ENCODE measurements around the gene RECQL.
"Not testable (repeated sequence)": the region's sequence is repeated elsewhere in the genome, so short reads cannot be mapped to it uniquely, and the experiment has no call there.

The RECQL gene

DNA sequence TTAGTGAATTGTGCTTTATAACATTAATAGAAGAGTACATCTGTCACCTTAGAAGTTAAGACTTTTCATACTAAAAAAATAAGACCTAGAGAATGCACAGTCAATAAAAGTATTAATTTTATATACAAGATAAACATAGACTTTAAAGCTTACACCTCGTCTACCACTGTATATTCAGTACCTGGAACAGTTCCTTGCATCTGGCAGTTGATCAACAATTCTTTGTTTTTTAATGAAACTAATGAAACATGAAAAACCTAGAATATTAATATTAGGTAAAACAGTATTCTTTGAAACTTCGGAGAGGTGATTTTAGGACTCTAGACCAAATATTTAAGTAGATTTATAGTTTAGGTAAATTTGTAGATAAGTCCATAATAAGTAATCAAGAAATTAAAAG, 4.5 kb upstream of the RECQL start:
- in situ Hi-C loops (cut with HindIII; ENCODE audit: low sequenced_read_pairs) = no loop called here

DNA sequence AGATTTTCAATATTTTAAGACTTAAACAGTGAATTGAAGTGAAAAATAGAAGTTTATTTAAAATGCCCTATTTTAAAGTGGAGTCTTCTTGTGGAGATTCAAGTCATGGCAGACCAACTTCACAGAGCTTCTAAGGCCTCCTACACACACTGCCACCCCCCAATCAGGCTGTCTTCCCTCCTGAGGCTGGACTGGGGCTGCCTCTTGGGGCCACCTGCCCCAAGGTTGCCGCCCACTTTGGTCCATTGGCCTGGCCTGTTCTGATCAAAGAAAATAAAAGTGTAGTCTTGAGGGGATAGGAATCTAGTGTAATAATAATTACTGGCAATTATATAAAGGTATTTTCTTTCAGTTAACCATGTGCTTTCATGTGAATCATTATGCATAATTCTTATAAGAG, 1.4 kb upstream of the RECQL start:
- in situ Hi-C loops (cut with HindIII; ENCODE audit: low sequenced_read_pairs) = no loop called here

DNA sequence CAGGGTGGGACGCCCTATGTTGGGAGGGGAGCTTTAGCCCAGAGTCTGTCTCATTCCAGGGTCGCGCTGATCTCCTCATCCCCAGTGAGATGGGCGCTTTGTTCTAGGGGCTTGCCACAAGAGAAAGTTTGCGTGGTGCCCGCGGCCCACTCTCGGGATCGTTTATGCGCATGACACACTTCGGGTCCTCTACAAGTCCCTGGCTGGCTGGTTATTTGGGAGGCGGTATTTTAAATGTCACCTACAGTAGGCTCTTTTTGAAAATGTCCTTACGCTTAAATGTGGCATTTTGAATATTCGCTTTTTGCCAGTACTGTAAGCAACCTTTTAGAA, 695 bp upstream of the RECQL start:
- in situ Hi-C loops (cut with HindIII; ENCODE audit: low sequenced_read_pairs) = no loop called here

DNA sequence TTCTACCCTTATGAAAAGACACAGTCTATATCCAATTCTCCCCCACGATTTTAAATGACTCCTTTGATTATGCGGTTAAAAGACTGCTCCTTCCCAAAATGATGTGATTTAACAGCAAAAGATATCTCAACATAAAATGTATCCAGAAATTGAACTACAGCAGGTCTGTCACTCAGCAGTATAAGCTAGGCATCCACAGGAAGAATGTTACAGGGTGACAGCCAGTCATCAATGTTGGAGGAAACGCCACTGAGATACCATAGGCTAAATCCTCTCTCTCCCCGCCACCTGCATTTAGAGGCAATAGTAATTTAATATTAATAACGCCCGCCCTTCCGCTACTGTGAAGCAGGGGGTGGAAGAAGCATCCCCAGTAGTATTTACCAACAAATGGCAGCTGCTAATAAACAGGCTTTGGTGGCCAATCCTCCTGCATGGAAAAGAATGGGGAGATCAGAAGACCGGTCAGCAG, 613 bp downstream of the RECQL start:
- in situ Hi-C loops (cut with HindIII; ENCODE audit: low sequenced_read_pairs) = no loop called here

DNA sequence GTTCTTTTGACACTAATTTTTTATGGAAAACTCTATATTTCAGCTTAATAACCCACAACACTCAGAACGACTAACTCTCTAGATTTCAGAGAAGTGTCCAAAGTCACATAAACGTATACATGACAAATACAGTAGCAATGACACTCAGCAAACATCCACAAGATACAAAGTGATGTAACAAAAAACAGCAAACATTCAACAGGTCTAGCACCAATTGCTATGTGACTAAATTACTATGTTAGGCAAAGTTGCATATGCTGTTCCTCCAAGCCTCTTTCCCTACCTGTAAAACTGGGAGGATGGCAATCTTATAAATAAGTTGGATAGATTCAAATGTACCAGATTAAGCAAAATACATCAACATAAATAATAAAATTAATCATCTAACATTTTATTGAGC, 1.7 kb downstream of the RECQL start:
- in situ Hi-C loops (cut with HindIII; ENCODE audit: low sequenced_read_pairs) = no loop called here

DNA sequence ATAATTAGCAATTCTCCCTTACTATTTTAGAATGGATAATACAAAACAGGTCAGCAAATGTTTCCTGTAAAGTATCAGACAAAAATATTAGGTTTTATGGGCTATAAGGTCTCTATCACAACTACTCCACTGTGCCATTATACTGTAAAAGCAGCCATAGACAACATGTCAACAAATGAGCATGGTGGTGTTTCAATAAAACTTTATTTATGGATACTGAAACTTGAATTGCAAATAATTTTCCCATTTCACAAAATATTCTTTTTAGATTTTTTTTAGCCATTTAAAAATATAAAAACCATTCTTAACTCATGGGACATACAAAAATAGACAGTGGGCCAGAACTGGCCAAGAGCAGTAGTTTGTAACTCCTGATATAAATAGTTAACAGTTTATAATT, 15.4 kb downstream of the RECQL start:
- in situ Hi-C loops (cut with HindIII; ENCODE audit: low sequenced_read_pairs) = no loop called here

DNA sequence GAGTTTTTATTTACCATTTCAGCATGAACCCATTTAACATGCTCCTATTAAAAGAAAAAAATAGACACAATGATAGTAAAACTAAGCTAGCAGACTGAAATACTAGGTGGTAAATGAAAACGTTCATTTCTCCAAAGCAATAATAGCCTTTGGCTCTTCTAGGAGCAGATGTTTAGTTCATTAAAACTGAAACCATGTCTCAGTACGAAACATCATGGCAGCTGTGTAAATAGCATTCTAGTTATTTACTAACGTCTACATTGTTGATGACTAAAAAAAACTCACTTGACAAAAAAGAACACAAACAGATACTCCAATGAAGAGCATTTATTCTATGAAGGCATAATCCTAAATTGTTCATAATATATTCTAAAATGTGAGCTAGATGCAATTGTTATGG, 17.9 kb downstream of the RECQL start:
- in situ Hi-C loops (cut with HindIII; ENCODE audit: low sequenced_read_pairs) = no loop called here

DNA sequence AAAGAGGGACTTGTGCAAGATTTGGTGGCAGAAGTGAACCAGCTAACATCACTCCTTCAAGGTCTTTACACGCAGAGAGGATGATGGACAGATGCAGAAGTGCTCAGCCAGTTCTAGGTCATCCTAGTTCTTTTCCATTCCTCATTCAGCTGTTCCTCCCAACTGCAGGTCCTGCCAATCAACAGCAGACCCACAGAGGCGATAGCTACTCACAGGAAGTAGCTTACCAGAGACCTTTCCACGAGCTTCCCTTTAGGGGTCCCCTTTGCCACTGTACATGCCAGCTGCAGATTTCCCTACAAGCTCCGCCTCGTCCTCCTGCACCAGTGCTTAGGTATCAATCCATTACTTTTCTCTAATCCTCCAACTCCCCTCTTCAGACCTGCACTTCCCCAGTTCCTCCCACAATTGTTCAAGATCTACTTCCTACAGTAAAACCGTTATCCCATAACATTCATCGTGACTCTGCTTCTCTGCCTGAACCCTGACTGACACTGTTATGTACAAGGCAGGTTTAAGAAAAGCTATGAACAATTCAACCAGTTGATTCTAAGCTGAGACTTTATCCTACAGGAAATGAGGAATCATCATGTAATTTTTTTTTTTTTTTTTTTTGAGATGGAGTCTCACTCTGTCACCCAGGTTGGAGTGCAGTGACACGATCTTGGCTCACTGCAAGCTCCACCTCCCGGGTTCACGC, 22.5 kb downstream of the RECQL start:
- in situ Hi-C loops (cut with HindIII; ENCODE audit: low sequenced_read_pairs) = no loop called here

DNA sequence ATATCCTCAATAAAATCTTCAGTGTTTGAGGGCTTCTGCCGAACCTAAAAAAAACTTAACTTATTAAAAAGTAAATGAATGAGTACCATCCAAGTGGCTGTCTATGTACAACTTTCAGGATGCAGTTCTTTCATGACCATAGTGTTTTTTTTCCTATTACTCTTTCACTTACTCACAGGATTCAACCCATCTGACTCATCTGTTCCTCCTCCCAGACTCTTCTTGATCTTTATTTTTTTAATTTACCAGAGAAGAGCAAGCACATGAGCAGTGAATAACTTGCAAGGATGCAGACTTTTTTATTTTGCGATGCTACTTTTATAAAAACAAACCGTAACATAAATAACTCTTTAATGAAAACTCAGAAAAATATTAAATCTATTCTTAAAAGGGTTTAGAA, 24.5 kb downstream of the RECQL start:
- in situ Hi-C loops (cut with HindIII; ENCODE audit: low sequenced_read_pairs) = no loop called here

DNA sequence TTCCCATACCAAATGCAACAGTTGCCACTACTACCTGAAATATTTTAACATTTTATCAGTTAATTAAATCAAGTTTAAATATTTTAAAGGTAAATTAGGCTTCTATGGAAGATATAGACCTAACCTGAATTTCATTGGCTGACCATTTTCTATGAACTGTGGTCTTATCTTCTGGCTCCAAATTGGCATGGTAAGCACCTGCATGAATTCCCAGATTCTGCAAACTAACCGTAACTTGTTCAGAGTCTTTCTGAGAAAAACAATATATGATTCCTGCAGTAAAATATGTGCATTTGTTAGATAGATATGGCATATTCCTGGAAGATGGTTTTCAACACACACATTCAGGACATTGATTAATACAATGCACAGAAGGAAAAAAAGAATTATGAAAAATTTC, 25.9 kb downstream of the RECQL start:
- in situ Hi-C loops (cut with HindIII; ENCODE audit: low sequenced_read_pairs) = no loop called here

DNA sequence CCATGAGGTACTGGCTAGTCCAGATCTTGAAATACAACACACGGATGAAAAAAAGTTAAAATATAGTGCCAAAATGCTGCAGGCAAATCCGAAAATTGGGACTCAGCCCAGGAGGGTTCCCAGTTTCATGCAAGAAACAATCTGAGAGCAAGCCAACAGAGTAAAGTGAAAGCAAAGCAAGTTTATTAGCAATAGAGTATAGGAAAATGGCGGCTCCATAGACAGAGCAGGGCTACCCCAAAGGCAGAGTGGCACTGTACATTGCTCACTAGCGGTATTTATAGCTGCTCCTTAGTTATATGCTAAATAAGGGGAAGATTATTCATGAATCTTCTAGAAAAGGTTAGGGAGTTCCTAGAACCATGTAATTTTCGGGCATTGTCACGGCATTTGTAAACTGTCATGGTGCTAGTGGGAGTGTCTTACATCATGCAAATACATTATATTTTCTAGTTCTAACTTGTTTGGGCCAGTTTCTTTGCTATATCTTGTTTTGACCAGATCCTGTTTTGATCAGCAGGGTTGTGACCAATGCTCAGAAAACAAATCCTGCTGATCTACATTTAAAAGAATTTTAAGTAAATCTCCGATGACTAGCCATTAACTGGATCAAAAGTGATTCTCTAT, 29.1 kb downstream of the RECQL start:
- in situ Hi-C loops (cut with HindIII; ENCODE audit: low sequenced_read_pairs) = no loop called here

DNA sequence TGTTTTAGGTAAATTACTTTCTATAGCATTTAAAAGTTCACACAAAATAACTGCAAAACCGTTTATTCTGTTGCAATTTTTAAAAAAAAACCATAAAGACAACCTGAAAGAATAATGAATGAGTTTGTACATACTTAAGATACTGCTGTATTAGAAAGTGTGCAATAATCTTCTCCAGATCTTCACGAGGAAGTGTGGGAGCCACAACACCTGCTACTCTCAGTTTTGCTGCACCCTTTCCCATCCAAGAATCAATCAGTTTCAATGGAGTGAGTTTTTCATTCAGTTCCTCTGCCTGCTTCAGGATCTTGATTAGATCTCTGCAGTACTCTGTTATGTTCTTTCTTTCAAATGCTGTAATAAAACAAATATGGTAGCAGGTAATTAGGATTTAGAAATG, 30.1 kb downstream of the RECQL start:
- in situ Hi-C loops (cut with HindIII; ENCODE audit: low sequenced_read_pairs) = no loop called here

DNA sequence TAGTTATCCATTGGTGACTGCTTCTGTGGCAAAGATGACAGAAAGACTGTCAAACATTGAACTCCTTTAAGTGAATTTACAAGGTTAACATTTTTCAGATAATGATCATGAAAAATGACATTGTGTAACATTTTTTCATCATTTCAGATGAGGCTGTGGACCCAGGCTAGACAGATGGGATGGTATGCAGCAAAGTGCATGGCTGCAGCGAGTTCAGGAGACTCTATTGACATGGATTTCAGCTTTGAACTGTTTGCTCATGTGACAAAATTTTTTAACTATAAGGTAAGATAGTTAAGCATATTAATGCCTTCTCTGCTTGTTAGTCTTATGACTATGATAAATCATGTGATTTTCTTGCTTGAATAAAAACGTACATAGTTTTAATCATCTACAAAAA, 34.1 kb downstream of the RECQL start:
- in situ Hi-C loops (cut with HindIII; ENCODE audit: low sequenced_read_pairs) = not testable (repeated sequence)

DNA sequence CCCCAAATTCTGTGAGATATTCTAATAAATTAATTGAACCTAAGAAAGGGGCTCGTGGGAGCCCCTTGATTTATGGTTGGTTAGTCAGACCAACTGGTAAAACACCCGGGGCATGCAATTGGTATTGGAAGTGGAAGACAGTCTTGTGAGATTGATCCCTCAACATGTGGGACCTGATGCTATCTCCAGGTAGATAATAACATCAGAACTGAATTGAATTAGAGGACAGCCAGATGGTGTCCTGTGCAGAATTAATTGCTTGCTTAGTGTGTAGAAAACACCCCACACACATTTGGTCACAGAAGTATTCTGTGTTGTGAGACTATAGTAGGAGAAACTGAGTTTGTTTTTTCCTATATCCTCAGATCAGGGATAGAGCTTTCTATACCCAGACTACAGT, 42.0 kb downstream of the RECQL start:
- in situ Hi-C loops (cut with HindIII; ENCODE audit: low sequenced_read_pairs) = no loop called here

DNA sequence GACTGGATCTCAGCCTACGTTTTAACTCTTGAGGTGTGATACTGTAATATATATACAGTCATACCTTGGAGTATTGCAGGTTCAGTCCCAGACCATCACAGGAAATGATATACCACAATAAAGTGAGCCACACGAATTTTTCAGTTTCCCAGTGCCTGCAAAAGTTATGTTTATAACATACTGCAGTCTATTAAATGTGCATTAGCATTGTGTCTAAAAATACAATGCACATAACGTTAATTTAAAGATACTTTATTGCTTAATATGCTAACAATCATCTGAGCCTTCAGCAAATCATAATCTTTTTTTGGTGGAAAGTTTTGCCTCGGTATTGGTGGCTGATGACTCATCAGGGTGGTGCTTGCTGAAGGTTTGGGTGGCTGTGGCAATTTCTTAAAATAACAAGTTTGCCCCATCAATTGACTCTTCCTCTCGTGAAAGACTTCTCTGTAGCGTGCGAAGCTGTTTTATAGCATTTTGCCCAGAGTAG, 45.1 kb downstream of the RECQL start:
- in situ Hi-C loops (cut with HindIII; ENCODE audit: low sequenced_read_pairs) = no loop called here

DNA sequence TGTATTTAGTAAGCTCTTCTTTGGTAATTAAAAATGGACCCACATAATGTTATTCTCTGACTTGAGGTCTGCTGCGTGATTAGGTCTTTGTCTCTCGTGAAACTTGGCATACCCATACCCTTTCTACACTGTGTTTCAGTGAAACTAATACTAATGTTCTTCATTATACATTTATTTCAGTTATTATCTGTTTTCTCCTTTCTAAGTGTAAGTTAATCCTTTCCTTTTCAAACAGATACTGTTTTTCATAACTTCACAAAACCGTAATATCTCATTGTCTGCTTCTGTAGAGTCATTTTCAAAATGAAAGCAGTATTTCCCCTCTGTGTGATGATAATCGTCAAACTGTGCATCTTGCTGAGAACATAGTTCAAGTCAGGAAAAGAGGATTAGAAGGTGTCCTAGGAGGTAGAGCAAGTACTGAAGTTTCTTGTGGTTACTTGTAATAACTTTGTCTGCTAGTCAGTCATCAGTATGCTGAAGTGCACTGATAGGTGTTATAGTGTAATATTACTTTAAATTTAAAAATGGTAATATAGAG, 48.1 kb downstream of the RECQL start:
- in situ Hi-C loops (cut with HindIII; ENCODE audit: low sequenced_read_pairs) = no loop called here

DNA sequence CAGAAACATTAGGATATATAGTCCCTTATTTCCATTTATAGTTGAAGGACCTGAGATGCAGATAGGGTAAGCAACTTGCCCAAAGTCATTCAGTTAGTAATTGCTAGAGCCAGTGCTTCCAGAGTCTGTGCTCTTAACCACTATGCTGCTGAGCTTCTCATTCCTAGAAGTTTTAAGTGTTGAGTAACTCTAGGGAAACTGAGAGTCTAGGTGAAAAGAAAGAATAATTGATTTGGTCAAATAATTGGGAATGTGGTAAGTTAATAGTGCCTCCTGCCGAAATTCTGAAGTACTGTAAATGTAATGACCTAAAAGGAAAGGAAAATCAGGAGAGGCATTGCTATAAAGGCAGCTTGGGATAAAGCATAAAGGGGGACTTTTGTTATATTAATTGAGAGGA, 49.9 kb downstream of the RECQL start:
- in situ Hi-C loops (cut with HindIII; ENCODE audit: low sequenced_read_pairs) = no loop called here

DNA sequence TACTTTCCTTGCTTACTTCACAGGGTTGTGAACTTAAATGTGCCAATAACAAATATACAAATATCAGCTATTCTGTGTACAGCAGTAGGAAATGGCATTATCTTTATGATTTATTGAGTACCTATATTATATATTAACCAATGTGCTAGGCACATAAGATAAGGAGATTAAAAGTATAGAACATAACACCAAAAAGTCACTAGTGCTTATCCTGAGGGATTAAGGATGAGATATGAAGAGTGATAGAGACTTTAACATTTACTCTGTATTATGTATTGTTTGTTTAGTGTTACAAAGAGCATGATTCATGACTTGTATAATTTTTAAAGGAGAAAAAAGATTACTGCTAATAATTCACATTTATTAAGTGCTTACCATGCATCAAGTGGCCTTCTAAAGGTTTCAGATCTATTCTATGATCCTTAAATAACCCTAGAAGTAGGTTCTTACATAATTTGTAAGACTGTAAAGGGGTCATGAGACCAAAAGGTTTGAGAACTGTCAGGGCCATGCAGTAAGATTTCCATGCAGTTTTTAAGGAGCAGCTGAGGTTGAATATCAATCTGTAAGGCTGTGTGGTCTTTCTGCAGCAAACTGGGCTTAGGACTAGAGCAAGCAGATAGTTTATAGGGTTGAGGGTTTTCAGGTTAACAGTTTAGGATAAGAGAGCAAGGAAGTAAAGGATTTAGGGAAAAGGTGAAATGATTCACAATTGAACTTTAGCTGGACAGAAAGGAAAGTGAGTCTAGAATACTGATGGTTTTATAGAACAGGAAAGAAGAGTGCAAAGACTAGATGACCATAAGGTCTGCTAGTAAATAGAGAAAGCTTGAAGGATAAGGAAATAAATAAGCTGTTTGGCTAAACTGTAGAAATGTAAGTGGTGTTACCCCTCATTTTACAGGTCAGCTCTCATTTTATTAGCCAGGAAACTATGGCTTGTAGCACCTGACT, 57.0 kb downstream of the RECQL start:
- in situ Hi-C loops (cut with HindIII; ENCODE audit: low sequenced_read_pairs) = no loop called here

DNA sequence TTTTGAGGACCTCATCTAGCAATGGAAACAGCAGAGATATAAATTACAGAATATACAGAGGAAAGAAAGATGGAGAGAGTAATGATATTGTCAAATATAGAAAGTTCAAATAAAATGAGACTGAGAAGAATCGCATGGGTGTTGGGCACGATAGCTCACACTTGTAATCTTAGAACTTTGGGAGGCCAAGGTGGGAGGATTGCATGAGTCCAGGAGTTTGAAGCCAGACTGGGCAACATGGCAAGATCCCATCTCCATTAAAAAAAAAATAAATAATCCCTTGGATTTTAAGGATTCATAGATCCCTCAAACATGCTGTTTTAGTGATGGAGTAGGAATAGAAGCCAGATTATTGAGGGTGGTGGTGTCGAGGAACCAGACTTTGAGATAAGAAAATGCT, 62.1 kb downstream of the RECQL start:
- in situ Hi-C loops (cut with HindIII; ENCODE audit: low sequenced_read_pairs) = no loop called here

DNA sequence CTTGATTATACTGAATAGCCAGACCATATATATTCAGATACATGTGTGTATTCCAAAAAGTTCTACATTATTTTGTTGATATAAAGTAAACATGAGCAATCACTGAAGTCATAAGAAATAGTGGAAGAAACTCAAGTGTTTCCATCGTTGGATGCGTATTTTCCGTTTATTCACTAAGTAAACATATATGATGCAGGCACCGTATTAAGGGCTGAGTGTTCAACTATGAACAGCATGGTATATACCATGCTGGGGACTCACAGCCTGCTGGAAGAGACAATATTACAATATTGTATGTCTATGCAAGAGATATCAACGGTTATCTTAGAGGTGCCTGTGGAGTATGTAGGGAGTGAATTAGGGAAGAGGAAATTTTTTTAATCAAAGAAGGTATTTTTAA, 62.8 kb downstream of the RECQL start:
- in situ Hi-C loops (cut with HindIII; ENCODE audit: low sequenced_read_pairs) = no loop called here

DNA sequence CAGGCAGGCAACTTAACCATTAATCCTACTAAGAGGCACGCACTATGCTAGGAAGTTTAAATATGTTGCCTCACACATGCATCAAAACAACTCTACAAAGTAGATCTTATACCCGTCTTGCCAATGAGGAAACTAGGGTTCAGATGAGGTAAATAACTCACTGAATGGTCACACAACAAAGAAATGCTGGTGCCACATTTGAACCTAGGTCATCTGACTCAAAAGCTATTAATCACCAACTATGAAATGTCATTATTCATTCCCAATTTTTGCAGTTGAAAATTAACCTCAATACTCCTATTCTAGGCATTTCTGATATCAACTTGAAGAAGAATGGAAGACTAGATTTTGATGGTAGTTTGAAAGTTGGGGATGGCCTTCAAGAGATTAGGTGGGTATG, 66.7 kb downstream of the RECQL start:
- in situ Hi-C loops (cut with HindIII; ENCODE audit: low sequenced_read_pairs) = no loop called here

All from DLD1 (cell line).